Measurements from ENCODE around the gene DAZAP2. TPM values are rescaled to one million over a fixed set of nuclear protein-coding genes. Genes with fewer than 3 reads are reported as not detected.

DAZAP2 gene
- total and polyA plus RNA-seq, 2 of the 13 experiments (the other 11 are each of a cell fraction or from before 2014, with no cell fraction given): 64.5 to 222 TPM

DNA sequence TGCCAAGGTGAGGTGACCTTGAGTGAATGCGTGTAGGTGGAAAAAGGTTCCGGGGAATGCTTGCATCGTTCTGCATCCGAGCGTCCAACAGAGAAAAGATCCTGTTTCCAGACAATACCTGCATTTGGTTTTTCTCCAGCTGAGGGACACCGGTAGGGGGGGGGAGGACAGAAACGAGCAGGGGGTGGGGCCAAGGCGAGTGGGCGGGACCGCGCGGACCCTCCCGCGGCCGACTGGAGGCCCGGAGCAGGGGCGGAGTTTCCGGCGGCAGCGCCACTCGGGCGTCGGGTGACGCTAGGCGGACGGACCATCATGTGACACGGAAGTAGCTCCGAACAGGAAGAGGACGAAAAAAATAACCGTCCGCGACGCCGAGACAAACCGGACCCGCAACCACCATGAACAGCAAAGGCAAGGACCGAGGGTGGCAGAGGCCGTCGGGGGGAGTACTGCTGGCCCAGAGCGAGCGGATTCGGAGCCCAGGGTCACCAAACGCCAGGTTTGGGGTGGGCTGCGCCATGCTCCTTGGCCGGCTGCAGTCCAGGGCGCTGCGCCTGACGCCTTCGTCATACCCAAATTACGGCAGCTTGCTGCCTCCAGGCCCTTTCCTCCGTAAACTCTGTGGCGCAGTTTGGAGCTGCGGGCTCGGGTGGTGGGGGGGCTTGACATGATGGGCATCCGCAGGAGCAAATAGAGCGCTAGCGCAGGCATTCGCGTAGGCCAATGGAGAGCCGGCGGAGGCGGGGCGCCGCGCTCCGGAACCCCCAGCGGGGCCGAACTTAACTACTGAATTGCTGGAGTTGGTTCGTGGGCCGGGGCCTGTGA lies at the start of gene DAZAP2 (continued):
- TF ChIP-seq, protein P1, sequence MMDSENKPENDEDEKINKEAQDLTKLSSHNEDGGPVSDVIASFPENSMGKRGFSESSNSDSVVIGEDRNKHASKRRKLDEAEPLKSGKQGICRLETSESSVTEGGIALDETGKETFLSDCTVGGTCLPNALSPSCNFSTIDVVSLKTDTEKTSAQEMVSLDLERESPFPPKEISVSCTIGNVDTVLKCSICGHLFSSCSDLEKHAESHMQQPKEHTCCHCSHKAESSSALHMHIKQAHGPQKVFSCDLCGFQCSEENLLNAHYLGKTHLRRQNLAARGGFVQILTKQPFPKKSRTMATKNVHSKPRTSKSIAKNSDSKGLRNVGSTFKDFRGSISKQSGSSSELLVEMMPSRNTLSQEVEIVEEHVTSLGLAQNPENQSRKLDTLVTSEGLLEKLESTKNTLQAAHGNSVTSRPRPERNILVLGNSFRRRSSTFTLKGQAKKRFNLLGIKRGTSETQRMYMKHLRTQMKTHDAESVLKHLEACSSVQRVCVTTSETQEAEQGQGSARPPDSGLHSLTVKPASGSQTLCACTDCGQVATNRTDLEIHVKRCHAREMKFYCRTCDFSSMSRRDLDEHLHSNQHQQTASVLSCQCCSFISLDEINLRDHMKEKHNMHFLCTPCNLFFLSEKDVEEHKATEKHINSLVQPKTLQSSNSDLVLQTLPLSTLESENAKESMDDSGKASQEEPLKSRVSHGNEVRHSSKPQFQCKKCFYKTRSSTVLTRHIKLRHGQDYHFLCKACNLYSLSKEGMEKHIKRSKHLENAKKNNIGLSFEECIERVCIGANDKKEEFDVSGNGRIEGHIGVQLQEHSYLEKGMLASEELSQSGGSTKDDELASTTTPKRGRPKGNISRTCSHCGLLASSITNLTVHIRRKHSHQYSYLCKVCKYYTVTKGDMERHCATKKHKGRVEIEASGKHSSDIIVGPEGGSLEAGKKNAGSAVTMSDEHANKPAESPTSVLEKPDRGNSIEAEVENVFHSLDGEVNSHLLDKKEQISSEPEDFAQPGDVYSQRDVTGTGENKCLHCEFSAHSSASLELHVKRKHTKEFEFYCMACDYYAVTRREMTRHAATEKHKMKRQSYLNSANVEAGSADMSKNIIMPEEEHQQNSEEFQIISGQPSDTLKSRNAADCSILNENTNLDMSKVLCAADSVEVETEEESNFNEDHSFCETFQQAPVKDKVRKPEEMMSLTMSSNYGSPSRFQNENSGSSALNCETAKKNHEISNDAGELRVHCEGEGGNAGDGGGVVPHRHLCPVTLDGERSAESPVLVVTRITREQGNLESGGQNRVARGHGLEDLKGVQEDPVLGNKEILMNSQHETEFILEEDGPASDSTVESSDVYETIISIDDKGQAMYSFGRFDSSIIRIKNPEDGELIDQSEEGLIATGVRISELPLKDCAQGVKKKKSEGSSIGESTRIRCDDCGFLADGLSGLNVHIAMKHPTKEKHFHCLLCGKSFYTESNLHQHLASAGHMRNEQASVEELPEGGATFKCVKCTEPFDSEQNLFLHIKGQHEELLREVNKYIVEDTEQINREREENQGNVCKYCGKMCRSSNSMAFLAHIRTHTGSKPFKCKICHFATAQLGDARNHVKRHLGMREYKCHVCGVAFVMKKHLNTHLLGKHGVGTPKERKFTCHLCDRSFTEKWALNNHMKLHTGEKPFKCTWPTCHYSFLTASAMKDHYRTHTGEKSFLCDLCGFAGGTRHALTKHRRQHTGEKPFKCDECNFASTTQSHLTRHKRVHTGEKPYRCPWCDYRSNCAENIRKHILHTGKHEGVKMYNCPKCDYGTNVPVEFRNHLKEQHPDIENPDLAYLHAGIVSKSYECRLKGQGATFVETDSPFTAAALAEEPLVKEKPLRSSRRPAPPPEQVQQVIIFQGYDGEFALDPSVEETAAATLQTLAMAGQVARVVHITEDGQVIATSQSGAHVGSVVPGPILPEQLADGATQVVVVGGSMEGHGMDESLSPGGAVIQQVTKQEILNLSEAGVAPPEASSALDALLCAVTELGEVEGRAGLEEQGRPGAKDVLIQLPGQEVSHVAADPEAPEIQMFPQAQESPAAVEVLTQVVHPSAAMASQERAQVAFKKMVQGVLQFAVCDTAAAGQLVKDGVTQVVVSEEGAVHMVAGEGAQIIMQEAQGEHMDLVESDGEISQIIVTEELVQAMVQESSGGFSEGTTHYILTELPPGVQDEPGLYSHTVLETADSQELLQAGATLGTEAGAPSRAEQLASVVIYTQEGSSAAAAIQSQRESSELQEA (CRISPR knock-in tag; IDR thresholded peaks at IDR 0.05; ENCODE audit: not compliant biosample characterization): no peak
- TF ChIP-seq ZBTB37 (CRISPR knock-in tag; IDR thresholded peaks at IDR 0.05) (no peak), MAFK (conservative IDR thresholded peaks at IDR 0.05 in 1 of 2, IDR thresholded peaks at IDR 0.05 in 1 of 2; ENCODE audit: low read length in 2 of 2) (no peak), ZHX1 (CRISPR knock-in tag; IDR thresholded peaks at IDR 0.05; ENCODE audit: low read depth) (no peak), KAT2B (IDR thresholded peaks at IDR 0.05; ENCODE audit: borderline replicate concordance, low read depth, low read length) (no peak), SP1 (IDR thresholded peaks at IDR 0.05) (no peak), SP1 (CRISPR knock-in tag; IDR thresholded peaks at IDR 0.05) (peak; percentile 42), MXI1 (IDR thresholded peaks at IDR 0.05; ENCODE audit: borderline replicate concordance, low read depth, low read length) (peak; percentile 37; the same call in 1 of the 3 replicates), JUND (CRISPR knock-in tag; IDR thresholded peaks at IDR 0.05) (no peak), KLF13 (CRISPR knock-in tag; IDR thresholded peaks at IDR 0.05) (peak; percentile 89), RNF2 (conservative IDR thresholded peaks at IDR 0.05; ENCODE audit: low read depth) (no peak), XRCC5 (optimal IDR thresholded peaks at IDR 0.05; ENCODE audit: low read length) (no peak), TCF7L2 (IDR thresholded peaks at IDR 0.05; ENCODE audit: low read depth, low read length) (no peak)
- TF ChIP-seq, protein P2, sequence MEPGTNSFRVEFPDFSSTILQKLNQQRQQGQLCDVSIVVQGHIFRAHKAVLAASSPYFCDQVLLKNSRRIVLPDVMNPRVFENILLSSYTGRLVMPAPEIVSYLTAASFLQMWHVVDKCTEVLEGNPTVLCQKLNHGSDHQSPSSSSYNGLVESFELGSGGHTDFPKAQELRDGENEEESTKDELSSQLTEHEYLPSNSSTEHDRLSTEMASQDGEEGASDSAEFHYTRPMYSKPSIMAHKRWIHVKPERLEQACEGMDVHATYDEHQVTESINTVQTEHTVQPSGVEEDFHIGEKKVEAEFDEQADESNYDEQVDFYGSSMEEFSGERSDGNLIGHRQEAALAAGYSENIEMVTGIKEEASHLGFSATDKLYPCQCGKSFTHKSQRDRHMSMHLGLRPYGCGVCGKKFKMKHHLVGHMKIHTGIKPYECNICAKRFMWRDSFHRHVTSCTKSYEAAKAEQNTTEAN (CRISPR knock-in tag; conservative IDR thresholded peaks at IDR 0.05): peak; percentile 60; the same call in 1 of the 2 replicates

Data from HepG2 (cell line).